Amniotic stem cell (primary cell): Measurements from ENCODE around the gene MICAL3.
"Not testable (repeated sequence)": the region's sequence is repeated elsewhere in the genome, so short reads cannot be mapped to it uniquely, and the experiment has no call there.

ENCODE experiments used
- DNase-seq: peaks from one replicate; lab custom pipeline; 2025; lab: John Stamatoyannopoulos, UW

MICAL3 gene

DNA sequence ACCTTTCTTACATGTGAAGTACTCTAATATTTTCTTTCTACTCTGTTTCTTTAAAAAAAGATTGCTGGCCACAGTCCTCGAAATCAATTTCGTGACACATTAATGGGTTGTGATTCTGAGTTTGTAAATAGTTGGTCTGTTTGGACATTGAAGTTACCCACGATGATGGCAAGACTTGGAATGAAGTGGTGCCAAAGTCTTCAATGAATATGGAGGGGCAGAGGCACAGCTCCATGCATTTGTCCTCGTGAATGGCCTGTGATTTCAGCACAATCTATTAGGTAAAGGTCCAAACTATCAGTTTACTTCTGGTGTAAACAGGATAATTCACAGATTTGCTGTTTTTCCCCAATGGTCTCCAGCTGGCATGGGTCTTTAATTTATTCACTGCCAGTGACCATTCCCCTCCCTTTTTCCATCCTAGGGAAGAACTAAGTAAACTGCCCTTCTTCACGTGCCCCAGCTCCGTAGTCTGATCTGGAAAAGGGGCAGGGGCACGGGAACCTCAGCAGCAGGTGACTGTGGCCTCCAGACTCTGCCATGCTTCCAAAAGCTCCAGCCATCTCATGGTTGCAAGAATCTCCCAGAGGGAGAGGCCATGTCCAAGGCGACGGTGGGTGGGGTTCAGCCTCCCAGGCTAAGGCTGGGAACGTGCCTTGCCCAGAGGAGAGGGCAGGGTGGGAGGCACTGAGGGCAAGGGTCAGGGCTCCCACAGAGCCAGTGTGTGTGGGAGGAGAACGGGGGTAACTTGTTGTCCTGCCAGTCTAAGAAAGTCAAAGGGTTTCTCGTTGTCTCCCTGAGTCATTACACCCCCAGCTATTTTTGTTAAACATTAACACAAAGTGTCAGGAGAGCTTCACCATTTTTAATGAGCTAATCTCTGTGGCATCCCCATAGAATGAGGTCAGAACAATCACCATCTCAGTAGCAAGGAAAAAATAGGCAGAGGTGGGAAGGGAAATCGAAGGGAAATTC lies 36.6 kb upstream of the MICAL3 start:
- no peak for DNase-seq

DNA sequence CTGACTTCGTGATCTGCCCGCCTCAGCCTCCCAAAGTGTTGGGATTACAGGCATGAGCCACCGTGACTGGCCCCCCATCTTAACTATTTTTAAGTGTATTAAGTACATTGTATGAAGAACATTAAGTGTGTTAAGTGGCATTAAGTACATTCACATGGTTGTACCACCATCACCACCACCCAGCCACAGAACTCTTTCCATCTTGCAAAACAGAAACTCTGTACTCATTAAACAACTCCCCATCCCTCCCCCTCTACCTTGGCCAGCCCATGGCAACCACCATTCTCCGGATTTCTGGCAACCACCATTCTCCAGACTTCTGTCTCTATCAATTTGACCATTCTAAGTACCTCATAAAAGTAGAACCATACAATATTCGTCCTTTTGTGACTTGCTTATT lies 35.6 kb upstream of the MICAL3 start:
- DNase-seq: no peak

- DNase-seq: no peak
Observed at GRCh38 chr22:18059473-18059872, 35.1 kb upstream of the MICAL3 start.

GRCh38 chr22:18059094-18059417 lies 34.7 kb upstream of the MICAL3 start:
- DNase-seq: no peak

DNA sequence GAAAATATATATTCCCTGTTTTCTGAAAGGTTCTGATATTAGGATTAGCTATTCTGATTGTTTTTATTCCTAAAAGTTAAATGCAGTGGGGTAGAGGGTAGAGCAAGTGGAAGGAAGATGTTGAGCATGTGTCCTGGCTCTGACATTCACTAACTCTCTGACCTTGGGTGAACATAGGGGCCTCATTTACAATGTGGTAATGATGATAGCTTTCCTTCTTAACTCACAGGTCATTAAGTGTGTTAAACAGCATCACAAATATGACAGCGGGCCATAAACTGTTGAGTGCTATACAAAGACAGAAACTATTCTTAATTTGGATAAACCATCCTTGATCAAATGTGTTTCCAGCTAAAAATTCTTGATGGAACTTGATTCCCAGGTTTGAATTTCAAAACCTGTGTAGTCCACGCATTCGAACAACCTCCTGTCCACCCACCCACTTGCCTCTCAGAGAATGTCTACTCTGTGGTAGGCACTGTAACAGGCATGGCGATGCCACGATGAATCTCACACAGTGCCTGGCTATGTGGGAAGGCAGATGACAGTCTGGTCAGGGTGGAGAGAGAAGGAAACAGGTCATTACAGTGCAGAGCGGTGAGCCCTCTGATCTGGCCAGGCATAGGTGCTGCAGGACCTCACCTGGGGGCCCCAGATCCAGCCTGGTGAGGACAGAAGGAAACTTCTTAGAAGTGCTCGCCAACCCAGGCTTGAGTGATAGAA lies 34.2 kb upstream of the MICAL3 start:
- DNase-seq: no peak

GRCh38 chr22:18057568-18058209 lies 33.3 kb upstream of the MICAL3 start:
- peak; percentile 97 for DNase-seq

GRCh38 chr22:18056807-18057474 lies 32.6 kb upstream of the MICAL3 start:
- DNase-seq: no peak

- DNase-seq: peak; percentile 50
Observed at GRCh38 chr22:18056161-18056666, 31.9 kb upstream of the MICAL3 start.

DNA sequence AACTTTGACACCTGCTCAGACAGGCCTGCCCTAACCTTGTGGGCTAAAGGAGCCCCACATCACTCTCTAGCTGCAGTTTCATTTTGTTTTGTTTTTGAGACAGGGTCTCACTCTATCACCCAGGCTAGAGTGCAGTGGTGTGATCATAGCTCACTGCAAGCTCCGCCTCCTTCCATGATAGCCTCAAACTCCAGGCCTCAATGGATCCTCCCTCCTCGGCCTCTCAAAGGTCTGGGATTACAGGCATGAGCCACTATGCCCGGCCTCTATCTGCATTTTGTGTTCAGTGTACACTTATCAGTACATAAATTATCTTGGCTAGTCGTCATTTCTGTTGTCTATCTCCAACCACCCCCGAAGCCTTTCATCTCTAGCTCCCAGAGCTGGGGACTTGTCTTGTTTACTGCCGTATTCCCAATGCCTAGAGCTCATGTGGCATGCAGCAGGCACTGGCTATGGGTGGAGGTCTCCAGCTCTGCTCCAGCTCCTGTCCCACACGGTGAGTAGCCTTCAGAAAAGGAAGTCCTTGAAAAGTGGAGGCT lies 31.3 kb upstream of the MICAL3 start:
- DNase-seq: no peak

DNA sequence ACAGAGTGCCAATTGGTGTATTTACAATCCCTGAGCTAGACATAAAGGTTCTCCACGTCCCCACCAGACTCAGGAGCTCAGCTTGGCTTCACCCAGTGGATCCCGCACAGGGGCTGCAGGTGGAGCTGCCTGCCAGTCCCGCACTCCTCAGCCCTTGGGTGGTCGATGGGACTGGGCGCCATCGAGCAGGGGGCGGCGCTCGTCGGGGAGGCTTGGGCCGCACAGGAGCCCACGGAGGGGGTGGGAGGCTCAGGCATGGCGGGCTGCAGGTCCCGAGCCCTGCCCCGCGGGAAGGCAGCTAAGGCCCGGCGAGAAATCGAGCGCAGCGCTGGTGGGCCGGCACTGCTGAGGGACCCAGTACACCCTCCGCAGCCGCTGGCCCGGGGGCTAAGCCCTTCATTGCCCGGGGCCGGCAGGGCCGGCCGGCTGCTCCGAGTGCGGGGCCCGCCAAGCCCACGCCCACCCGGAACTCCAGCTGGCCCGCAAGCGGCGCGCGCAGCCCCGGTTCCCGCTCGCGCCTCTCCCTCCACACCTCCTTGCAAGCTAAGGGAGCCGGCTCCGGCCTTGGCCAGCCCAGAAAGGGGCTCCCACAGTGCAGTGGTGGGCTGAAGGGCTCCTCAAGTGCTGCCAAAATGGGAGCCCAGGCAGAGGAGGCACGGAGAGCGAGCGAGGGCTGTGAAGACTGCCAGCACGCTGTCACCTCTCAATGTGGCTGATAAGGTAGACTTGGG lies 29.0 kb upstream of the MICAL3 start:
- DNase-seq: not testable (repeated sequence)

- not testable (repeated sequence) for DNase-seq
Observed at GRCh38 chr22:18051113-18051512, 26.8 kb upstream of the MICAL3 start.

DNA sequence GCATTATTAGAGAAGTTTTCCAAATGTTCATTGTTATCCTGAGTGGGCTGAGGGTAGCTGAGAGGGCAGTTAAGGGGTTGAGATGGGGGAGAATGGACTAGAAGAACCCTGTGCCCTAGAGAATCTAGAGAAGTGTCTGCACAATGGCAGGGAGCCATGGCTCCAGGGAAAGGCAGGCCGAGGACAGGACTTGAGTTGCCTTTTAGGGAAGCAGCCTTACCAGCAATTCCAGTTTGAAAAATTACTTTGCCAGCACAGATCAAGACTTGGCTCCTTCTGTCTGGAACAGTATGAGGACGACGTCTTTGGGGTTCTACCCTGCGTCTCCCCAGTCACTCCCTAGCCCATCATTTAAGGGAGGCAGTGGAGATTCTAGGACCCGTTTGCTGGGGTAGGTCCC lies 25.7 kb upstream of the MICAL3 start:
- DNase-seq: no peak

- peak; percentile 62 for DNase-seq
Observed at GRCh38 chr22:18048441-18048898, 24.1 kb upstream of the MICAL3 start.

- no peak for DNase-seq
Observed at GRCh38 chr22:18048041-18048440, 23.7 kb upstream of the MICAL3 start.

GRCh38 chr22:18045794-18046193 lies 21.4 kb upstream of the MICAL3 start:
- no peak for DNase-seq

DNA sequence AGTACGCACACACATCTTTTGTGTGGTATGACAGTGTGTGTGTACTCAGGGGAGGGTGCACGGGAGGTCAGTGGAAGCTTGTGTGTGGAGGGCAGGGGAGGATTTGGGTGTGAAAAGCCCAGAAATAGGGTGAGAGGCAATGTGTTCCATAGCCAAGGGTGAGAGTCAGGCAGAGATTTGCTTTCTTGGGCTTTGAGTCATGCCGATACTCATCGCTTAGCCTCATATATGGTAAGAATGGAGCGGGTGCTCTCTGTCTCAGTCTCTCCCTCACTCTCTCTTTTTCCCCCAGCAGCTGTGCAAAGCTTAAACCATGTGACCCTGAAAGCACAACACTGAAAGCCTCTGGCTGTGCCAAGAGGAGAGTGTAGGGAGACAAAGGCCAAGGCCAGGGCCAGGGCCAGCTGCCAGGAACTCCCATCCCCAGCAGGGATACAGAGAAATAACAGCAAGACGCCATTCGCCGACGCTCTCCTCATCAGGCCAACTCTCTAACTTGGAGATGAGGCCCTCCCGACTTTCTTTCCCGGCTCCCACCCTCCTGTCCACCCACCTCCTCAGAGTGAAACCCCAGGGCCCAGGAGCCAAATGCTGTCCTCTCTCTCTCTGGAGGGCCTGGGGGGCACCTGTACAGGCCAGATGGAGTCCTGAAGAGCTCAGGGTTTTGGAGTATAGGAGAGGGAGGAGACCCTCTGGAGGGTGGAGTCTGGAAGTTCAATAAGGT lies 20.3 kb upstream of the MICAL3 start:
- no peak for DNase-seq

GRCh38 chr22:18042685-18043084 lies 18.3 kb upstream of the MICAL3 start:
- DNase-seq: no peak

GRCh38 chr22:18040898-18041297 lies 16.5 kb upstream of the MICAL3 start:
- DNase-seq: not testable (repeated sequence)

- no peak for DNase-seq
Observed at GRCh38 chr22:18035751-18036150, 11.4 kb upstream of the MICAL3 start.

- DNase-seq: no peak
Observed at GRCh38 chr22:18034076-18034475, 9.7 kb upstream of the MICAL3 start.
